Raji (cell line): ENCODE results near the gene ZNF33A.

ENCODE experiments used
- POLR2A ChIP-seq: IDR thresholded peaks from 2 replicates; pipeline ENCODE4 v1.6.1; 2011; ENCODE audit warnings: low read depth, low read length, control low read depth; ENCODE audit not compliant: insufficient read depth

ZNF33A gene

GRCh38 chr10:38038107-38038931, 27.8 kb downstream of the ZNF33A start:
- no peak for TF ChIP-seq POLR2A

- TF ChIP-seq POLR2A = no peak
Measured at GRCh38 chr10:38038932-38039245, 28.4 kb downstream of the ZNF33A start.

GRCh38 chr10:38043516-38043915, 33.0 kb downstream of the ZNF33A start:
- TF ChIP-seq POLR2A = no peak

GRCh38 chr10:38045129-38045528, 34.7 kb downstream of the ZNF33A start:
- no peak for TF ChIP-seq POLR2A

- no peak for TF ChIP-seq POLR2A
Measured at GRCh38 chr10:38047666-38048065, 37.2 kb downstream of the ZNF33A start.

- TF ChIP-seq POLR2A = no peak
Measured at GRCh38 chr10:38050212-38050611, 39.7 kb downstream of the ZNF33A start.

- TF ChIP-seq POLR2A = no peak
Measured at GRCh38 chr10:38054361-38054797, 43.9 kb downstream of the ZNF33A start.

GRCh38 chr10:38070501-38070900, 60.0 kb downstream of the ZNF33A start:
- no peak for TF ChIP-seq POLR2A

GRCh38 chr10:38072552-38072951, 62.1 kb downstream of the ZNF33A start:
- TF ChIP-seq POLR2A = no peak

- no peak for TF ChIP-seq POLR2A
Measured at GRCh38 chr10:38076687-38077086, 66.2 kb downstream of the ZNF33A start.

GRCh38 chr10:38093816-38094157, 83.3 kb downstream of the ZNF33A start:
- TF ChIP-seq POLR2A = no peak

GRCh38 chr10:38094158-38094926, 83.9 kb downstream of the ZNF33A start, which contains the start of gene ZNF37A:
Gene ZNF37A (plus strand): TSS chr10:38094337. CDS start chr10:38096618, 2,281 bp downstream.
- peak; percentile 62 for TF ChIP-seq POLR2A

- TF ChIP-seq POLR2A = no peak
Measured at GRCh38 chr10:38094927-38095574, 84.6 kb downstream of the ZNF33A start.

- no peak for TF ChIP-seq POLR2A
Measured at GRCh38 chr10:38102880-38103279, 92.4 kb downstream of the ZNF33A start.

GRCh38 chr10:38103756-38104155, 93.3 kb downstream of the ZNF33A start:
- no peak for TF ChIP-seq POLR2A

GRCh38 chr10:38112159-38112558, 101.7 kb downstream of the ZNF33A start:
- TF ChIP-seq POLR2A = no peak
